Ishikawa (cell line): ENCODE measurements around the gene CTU1.

Experiments used
- CEBPB ChIP-seq: IDR thresholded peaks from 2 replicates; pipeline ENCODE4 v1.6.1; 2012
- EP300 ChIP-seq: IDR thresholded peaks from 2 replicates; pipeline ENCODE4 v1.6.1; 2012; ENCODE audit warnings: borderline replicate concordance
- FOXM1 ChIP-seq: IDR thresholded peaks from 2 replicates; pipeline ENCODE4 v1.6.1; 2012; ENCODE audit warnings: low read depth, borderline replicate concordance
- RAD21 ChIP-seq: IDR thresholded peaks from 2 replicates; pipeline ENCODE4 v1.6.1; 2012; ENCODE audit warnings: low read depth
- TCF12 ChIP-seq: IDR thresholded peaks from 2 replicates; pipeline ENCODE4 v1.6.1; 2012; ENCODE audit warnings: low read depth
- TEAD4 ChIP-seq: IDR thresholded peaks from 2 replicates; pipeline ENCODE4 v1.6.1; 2012

DNA sequence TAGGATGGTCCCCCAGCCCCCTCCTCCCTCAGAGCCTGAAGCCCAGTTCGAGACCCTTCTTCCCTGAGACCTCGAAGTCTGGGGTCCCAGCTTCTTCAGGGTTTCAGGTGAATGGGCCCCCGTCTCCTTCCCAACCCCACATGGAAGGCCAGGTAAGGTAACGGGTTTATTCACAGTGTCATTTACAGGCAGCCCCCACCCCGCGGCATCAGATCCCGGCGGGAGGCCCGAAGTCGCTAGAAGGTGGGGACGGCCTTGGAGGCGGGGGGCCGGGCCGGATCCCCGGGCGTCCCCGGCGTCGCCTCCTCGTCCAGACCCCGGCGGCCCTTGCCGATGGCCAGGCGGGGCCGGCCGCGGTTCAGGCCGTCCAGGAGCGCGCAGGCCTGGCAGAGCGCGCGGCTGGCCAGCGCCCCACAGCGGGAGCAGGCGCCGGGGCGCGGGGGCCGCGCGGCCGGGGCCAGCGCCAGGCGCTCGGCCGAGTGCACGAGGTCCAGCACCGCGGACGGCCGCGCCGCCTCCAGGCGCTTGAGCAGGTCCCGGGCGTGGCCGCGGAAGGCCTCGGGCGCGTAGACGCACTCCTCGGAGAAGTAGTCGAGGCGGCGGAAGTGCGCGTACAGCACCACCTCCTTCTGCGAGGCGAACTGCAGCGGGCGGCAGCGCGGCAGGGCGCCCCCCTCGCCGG is 9.7 kb downstream of the CTU1 start:
- TF ChIP-seq TCF12 (no peak), EP300 (no peak), TEAD4 (no peak), CEBPB (no peak), RAD21 (no peak), FOXM1 (no peak)
